HL-60 (cell line): ENCODE data around the gene LAX1.
"Not testable (repeated sequence)": the region's sequence is repeated elsewhere in the genome, so short reads cannot be mapped to it uniquely, and the experiment has no call there.

Source experiments
- DNase-seq, 2 experiments: peaks; one replicate each; pipeline ENCODE4 v3.0.0-alpha.2; 2010 to 2020; ENCODE audit warnings: low read depth in 1 of 2, low spot score in 1 of 2
- H3K27ac ChIP-seq: fragments of 250-450 bp; sonication (Bioruptor Pico); replicated peaks from 2 replicates; pipeline ENCODE4 v1.5.1; 2020; ENCODE audit warnings: mild to moderate bottlenecking, moderate library complexity
- H3K27me3 ChIP-seq: fragments of 250-450 bp; sonication (Bioruptor Pico); 2 replicates; pipeline ENCODE4 v1.5.1; 2021; ENCODE audit warnings: mild to moderate bottlenecking, moderate library complexity; ENCODE audit not compliant: insufficient read depth, poor library complexity, severe bottlenecking
- H3K4me3 ChIP-seq: replicated peaks from 2 replicates; pipeline ENCODE4 v1.5.1; 2011; ENCODE audit warnings: mild to moderate bottlenecking, control low read depth, low read length; ENCODE audit not compliant: insufficient read depth
- GABPA ChIP-seq: IDR thresholded peaks from 2 replicates; pipeline ENCODE4 v1.6.1; 2012; ENCODE audit warnings: low read depth
- POLR2AphosphoS5 ChIP-seq: IDR thresholded peaks from 2 replicates; pipeline ENCODE4 v1.6.1; 2012; ENCODE audit warnings: low read depth
- SPI1 ChIP-seq: IDR thresholded peaks from 2 replicates; pipeline ENCODE4 v1.6.1; 2012; ENCODE audit warnings: low read depth, mild to moderate bottlenecking, borderline replicate concordance
- TF ChIP-seq, protein P1 (sequence below): IDR thresholded peaks from 2 replicates; pipeline ENCODE4 v1.6.1; 2012; ENCODE audit warnings: low read depth; ENCODE audit not compliant: insufficient replicate concordance
- TF ChIP-seq, protein P2 (sequence below): IDR thresholded peaks from one replicate; pipeline ENCODE4 v1.5.1; 2011; ENCODE audit warnings: low read length, control low read depth, inconsistent platforms; ENCODE audit not compliant: insufficient read depth

The LAX1 gene

DNA sequence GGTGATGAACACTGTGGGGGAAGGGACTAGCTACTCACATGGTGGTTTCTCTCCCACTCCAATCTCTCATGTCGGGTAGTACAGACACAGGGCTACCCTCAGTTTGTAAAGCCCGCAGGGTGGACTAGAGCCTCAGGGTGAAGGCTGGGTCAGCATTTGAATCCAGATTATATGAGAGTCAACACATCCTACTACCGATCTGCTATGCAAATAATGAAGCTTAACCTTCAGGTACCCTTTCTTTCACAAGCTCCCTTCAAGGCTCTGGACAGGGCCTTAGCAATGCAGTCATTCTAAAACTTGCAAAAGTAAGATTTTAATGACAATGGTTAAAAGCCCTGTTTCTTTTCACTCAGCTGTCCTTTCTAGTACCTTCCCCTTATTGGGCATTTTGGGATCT lies 25.0 kb downstream of the LAX1 start:
- TF ChIP-seq, protein P1, sequence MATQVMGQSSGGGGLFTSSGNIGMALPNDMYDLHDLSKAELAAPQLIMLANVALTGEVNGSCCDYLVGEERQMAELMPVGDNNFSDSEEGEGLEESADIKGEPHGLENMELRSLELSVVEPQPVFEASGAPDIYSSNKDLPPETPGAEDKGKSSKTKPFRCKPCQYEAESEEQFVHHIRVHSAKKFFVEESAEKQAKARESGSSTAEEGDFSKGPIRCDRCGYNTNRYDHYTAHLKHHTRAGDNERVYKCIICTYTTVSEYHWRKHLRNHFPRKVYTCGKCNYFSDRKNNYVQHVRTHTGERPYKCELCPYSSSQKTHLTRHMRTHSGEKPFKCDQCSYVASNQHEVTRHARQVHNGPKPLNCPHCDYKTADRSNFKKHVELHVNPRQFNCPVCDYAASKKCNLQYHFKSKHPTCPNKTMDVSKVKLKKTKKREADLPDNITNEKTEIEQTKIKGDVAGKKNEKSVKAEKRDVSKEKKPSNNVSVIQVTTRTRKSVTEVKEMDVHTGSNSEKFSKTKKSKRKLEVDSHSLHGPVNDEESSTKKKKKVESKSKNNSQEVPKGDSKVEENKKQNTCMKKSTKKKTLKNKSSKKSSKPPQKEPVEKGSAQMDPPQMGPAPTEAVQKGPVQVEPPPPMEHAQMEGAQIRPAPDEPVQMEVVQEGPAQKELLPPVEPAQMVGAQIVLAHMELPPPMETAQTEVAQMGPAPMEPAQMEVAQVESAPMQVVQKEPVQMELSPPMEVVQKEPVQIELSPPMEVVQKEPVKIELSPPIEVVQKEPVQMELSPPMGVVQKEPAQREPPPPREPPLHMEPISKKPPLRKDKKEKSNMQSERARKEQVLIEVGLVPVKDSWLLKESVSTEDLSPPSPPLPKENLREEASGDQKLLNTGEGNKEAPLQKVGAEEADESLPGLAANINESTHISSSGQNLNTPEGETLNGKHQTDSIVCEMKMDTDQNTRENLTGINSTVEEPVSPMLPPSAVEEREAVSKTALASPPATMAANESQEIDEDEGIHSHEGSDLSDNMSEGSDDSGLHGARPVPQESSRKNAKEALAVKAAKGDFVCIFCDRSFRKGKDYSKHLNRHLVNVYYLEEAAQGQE = no peak
- TF ChIP-seq, protein P2, sequence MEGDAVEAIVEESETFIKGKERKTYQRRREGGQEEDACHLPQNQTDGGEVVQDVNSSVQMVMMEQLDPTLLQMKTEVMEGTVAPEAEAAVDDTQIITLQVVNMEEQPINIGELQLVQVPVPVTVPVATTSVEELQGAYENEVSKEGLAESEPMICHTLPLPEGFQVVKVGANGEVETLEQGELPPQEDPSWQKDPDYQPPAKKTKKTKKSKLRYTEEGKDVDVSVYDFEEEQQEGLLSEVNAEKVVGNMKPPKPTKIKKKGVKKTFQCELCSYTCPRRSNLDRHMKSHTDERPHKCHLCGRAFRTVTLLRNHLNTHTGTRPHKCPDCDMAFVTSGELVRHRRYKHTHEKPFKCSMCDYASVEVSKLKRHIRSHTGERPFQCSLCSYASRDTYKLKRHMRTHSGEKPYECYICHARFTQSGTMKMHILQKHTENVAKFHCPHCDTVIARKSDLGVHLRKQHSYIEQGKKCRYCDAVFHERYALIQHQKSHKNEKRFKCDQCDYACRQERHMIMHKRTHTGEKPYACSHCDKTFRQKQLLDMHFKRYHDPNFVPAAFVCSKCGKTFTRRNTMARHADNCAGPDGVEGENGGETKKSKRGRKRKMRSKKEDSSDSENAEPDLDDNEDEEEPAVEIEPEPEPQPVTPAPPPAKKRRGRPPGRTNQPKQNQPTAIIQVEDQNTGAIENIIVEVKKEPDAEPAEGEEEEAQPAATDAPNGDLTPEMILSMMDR = no peak
- TF ChIP-seq GABPA = no peak
- no peak for TF ChIP-seq POLR2AphosphoS5
- TF ChIP-seq SPI1 = no peak
- Histone ChIP-seq H3K27ac (no peak overlapping the region), H3K27me3 (no peaks in the 10 kb centered on the region), H3K4me3 (no peak overlapping the region)
- DNase-seq = no peak

- no peak overlapping the region for H3K27ac ChIP-seq
- TF ChIP-seq, protein P2 = no peak
- TF ChIP-seq GABPA (no peak), SPI1 (no peak), POLR2AphosphoS5 (no peak)
- TF ChIP-seq, protein P1 = no peak
- DNase-seq = no peak
- H3K4me3 ChIP-seq = no peak overlapping the region
- no peaks in the 10 kb centered on the region for H3K27me3 ChIP-seq
Observed at GRCh38 chr1:203791498-203791897, 26.5 kb downstream of the LAX1 start.

DNA sequence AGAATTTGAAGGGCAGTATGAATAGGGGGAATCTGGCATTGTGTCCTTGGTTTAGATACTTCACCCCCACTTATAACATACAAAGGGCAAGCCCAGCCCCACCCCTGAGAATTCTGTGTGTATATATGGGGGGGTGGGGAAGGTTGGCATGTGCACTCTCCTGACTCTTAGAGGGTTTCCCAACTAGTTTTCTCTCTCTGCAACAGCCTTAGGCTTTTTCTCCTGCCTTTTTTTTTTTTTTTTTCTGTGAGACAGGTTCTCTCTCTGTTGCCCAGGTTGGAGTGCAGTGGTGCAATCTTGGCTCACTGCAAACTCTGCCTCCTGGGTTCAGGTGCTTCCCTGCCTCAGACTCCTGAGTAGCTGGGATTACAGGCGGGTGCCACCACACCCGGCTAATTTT lies 27.5 kb downstream of the LAX1 start:
- no peak overlapping the region for H3K27ac ChIP-seq
- H3K27me3 ChIP-seq = no peaks in the 10 kb centered on the region
- no peak for TF ChIP-seq GABPA
- TF ChIP-seq, protein P1 = no peak
- TF ChIP-seq, protein P2 = no peak
- no peak overlapping the region for H3K4me3 ChIP-seq
- DNase-seq = no peak

DNA sequence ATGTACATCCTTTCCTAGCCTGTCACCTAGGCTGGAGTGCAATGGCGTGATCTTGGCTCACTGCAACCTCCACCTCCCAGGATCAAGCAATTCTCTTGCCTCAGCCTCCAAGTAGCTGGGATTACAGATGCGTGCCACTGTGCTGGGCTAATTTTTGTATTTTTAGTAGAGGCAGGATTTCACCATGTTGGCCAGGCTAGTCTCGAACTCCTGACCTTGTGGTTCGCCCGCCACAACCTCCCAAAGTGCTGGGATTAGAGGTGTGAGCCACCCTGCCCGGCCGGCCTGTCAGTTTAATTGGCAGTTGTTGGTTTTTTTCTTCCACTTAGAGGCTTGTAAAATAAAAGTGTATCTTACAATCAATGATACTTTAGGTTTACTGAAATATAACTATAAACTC lies 28.6 kb downstream of the LAX1 start:
- H3K27ac ChIP-seq, DNase-seq, H3K4me3 ChIP-seq, H3K27me3 ChIP-seq: not testable (repeated sequence)
